GM21390 (cell line): ENCODE data around the gene LMO7.

Source experiments
- ATAC-seq: cut with Tn5 transposase; IDR thresholded peaks from one replicate; pipeline ENCODE4 v1.9.1; 2021; ENCODE audit not compliant: unreplicated experiment

The LMO7 gene

DNA sequence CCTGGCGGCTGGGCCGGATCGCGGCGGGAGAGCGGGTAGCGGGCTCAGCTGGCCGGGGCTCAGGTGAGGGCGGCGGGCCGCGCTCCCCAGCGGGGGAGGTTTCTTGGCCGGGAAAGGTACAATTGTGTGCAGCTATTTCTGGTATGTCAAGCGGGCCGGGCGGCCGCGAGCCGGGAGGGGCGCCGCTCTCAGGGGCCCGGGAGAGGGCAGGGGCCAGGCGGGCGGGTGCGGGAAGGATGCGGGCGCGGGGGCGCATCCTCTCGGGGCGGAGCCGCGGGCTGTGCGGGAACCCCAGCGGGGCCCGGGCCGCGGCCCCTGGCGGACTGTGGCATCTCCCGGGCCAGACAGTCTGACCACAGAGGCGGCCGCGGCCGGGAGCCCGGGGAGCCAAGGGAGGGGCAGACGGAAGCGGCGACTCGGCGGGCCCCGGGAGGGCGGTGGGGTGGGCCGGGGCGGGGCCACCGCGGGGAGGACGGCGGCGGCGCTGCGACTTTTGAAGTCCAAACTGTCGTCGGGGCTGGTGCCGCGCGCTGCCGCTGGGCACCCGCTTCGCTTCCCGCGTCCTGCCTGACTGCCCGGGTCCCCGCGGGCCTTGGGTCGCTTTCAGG is at the start of gene LMO7:
TSS of gene LMO7 (plus strand) at position 503 of the 608 bp plus-strand sequence. CDS start 328 bp downstream, outside the sequence.
- ATAC-seq = peak; percentile 65

DNA sequence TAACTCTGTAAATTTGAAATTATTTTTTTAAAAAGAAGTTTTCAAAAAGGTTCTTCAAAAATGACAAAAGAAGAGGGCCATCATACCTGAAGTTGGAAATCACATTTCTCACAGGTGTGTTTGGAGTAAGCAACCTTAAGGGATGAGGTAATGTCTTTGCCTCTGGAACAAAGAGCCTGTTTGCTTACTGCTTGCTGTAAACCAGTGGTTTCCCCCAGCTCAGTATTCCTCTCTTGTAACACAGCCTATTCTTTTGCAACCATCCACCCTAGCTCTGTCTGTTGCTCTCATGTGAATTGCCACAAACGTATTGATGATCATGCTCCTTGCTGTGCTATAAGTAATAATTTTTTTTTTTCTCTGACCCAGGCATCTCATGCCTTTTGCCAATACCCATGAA is 48.5 kb upstream of the LMO7 start:
- ATAC-seq = no peak

- ATAC-seq = no peak
These were observed 39.4 kb upstream of the LMO7 start for GRCh38 chr13:75596657-75597182.

GRCh38 chr13:75600371-75600770 is 35.8 kb upstream of the LMO7 start:
- no peak for ATAC-seq

GRCh38 chr13:75603038-75603437 is 33.1 kb upstream of the LMO7 start:
- ATAC-seq = no peak

- ATAC-seq = no peak
These were observed 28.7 kb upstream of the LMO7 start for GRCh38 chr13:75607447-75607846.

GRCh38 chr13:75610466-75610865 is 25.7 kb upstream of the LMO7 start:
- no peak for ATAC-seq

DNA sequence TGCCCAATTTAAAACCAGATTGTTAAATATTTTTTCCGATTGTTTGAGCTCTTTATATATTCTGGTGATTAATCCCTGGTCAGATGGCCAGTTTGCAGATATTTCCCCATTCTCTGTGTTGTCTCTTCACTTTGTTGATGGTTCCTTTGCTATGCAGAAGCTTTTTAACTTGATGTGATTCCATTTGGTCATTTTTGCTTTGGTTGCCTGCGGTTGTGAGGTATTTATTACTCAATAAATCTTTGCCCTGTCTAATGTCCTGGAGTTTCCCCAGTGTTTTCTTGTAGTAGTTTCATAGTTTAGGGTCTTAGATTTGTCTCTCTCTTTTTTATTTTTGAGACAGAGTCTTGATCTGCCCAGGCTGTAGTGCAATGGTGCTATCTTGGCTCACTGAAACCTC is 23.8 kb upstream of the LMO7 start:
- ATAC-seq = no peak

- no peak for ATAC-seq
These were observed 18.9 kb upstream of the LMO7 start for GRCh38 chr13:75617230-75617629.

GRCh38 chr13:75618308-75618707 is 17.8 kb upstream of the LMO7 start:
- ATAC-seq = no peak

GRCh38 chr13:75620020-75620419 is 16.1 kb upstream of the LMO7 start:
- no peak for ATAC-seq

GRCh38 chr13:75621147-75621546 is 15.0 kb upstream of the LMO7 start:
- no peak for ATAC-seq

GRCh38 chr13:75628801-75629200 is 7.3 kb upstream of the LMO7 start:
- no peak for ATAC-seq

DNA sequence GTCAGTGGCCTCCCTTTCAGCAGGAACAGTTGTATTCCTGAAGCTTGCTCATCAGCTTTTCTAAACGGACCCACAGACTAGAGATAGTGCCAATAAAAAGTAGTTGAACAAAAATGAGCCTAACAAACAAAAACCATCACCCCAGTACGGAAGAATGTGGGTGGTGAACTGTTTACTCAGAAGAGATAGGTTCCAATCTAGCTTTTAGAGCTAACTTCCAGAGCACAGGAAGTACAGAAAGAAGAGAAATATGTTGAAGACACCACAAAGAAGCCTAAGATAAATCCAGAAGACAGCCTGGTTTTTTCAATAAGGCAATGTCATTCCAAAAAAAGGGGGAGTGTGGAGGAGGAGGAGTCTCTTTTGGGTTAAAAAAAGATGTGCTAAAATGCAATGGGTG is 2.8 kb upstream of the LMO7 start:
- ATAC-seq = no peak

DNA sequence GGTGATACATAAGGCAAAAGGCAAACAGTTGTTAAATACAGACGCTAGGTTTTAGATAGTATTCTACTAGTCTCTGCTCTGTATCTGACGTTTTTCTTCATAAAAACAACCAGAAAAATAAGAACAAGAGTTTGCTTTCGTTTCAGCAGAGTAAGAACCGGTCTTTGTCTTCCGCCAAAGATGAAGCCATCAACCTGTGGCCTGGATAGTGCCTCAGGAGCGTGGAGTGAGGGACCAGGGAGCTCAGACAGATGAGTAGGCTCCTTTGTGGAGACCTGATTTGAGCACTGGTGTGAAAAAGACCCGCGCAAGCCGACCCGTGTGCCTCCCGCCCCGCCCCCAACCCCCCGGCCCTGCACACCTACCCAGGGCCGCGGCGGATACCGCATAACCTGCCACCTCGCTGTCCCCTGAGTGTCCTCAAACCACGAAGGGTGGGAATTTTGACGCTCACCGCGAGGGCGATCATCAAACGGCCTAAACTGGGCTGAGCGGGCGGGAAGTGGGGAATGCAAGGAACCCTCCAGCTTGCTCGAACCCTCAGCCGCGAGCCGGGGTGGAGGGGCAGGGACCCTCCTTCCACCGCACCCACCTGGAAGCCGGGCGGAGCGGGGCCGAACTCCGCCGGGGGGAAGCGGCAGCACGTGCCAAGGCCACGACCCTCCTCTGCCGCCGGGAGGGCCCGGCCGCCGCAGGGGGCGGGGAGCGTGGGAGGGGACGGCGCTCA is 866 bp upstream of the LMO7 start:
- no peak for ATAC-seq

DNA sequence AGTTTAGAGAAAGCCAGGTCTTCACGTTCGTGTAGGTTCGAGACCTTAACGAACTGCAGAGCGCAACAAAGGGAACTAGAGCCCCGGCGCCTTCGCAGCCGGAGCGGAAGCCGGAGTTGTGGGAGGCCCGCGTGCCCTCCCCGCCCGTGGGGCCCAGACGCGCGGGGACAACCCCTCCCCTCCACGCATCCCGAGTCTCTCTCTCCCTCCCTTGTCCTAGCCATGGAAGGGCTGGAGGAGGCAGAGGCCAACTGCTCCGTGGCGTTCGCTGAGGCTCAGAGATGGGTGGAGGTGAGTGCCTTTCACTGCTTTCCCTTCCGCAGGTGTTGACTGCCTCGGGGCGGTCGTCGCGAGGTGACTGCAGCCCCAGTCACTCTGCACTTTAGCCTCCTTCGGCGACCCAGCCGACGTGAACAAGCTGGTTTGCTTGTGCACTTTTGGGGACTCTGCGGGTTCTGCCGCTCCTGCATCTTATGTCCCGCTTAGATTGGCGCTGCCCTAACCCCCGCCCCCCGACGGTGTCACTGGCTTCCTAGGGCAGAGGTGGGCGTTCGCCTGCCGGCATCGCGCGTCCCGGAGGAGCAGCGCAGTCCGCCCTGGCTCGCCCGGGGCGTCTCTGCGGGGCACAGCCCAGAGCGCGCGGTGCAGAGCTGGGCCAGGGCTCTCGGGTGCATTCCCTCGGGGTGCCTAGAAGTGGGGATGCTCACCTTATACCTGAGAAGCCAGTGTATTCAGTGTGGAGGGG is 478 bp downstream of the LMO7 start:
- peak; percentile 56 for ATAC-seq

GRCh38 chr13:75637181-75637750 is 1.1 kb downstream of the LMO7 start:
- no peak for ATAC-seq

DNA sequence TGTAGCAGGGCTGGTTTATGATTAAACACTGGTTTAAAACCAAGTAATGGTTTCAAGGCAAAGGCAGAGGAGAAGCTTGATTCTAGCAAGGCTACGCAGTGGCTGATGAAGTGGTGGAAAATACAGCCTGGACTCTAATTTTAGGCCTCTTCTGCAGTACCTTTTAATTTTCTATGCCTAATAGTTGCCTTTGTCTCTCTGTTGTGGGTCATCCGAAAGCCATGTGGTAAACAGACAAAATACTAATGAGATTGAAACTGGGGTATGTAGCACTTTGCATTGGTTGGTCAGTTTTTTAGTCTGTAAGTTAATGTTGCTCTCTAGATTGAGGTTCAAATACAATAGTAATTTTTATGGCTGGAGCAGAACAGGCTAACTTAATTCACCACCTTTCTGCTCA is 3.3 kb downstream of the LMO7 start:
- ATAC-seq = no peak

DNA sequence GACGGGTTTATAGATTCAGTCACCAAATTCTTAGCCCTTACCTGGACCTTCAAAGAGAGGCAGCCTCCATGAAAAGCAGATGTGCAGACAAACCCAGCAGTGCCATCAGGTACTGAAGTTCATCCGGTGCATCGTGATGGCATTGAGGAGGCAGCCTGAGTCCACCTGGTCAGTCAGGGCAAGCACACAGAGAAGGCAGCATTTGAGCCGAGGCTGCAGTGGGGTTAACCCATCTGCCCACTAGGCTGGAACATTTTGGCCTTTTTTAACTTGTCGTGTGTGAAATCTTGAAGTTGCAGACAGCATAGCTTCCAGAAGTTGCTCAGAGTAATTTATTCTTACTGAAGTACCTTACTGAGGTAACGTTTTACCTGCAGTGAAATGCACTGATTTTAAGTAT is 4.9 kb downstream of the LMO7 start:
- ATAC-seq = no peak

DNA sequence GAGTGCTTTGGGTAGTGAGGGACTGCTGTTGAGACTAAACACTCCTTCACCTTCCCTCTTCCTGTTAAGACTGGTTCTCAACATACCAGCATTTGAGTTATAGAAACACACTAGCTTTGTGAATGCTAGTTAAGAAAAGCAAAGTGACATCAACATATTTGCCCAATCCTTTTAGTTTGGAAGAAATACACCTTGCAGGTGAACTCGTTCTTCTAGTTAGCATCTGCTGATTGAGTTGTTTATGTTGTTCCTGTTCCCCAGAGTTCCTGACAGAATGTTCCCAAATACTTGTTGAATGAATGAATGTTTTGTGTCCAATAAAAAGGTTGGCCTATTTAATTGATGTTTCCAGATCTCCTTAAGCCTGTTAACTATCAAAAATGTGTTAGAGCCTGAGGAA is 7.1 kb downstream of the LMO7 start:
- ATAC-seq = no peak

GRCh38 chr13:75643693-75644092 is 7.6 kb downstream of the LMO7 start:
- no peak for ATAC-seq

DNA sequence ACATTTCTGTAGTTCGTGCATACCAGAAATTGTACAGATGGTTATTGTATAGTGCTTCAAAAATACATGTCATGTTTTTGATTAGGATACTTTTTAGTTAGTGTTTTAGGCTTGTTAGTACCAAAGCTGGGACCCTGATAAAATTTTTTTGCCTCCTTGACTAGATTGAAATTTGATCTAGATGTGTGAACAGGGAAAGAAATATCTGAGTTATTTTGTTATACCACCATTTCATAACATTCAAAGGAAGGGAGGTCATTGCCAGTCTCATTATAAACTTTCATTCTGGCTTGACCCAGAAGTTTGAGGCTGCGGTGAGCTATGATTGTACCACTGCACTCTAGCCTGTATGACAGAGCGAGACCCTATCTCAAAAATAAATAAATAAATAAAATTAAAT is 9.0 kb downstream of the LMO7 start:
- no peak for ATAC-seq
